ENCODE data around the gene MEX3B. TPM values are rescaled to one million over a fixed set of nuclear protein-coding genes. Genes with fewer than 3 reads are reported as not detected.

The MEX3B gene
- total and polyA plus RNA-seq, 9 of the 15 experiments (the other 6 are each of a cell fraction or from before 2014, with no cell fraction given) = 0.94 to 12.8 (median 3.6) TPM

- Histone ChIP-seq H3K9me3 (replicated peaks; ENCODE audit: control insufficient read depth, insufficient read depth, low read depth, low read length) (no peaks in the 10 kb centered on the region), H3K4me3 (no peak overlapping the region), H2AFZ (ENCODE audit: low read depth, low read length) (no peak overlapping the region), H3K79me2 (ENCODE audit: control insufficient read depth, insufficient read depth, low read length) (no peaks in the 10 kb centered on the region), H3K27me3 (ENCODE audit: control insufficient read depth in 2 of 2, insufficient read depth in 2 of 2, low read length in 2 of 2) (peaks cover 6 to 7% of the 10 kb centered on the region in 2 experiments; a peak in 3 of 5 replicates), H3K27ac (ENCODE audit: extremely low read depth, low read depth, low read length) (no peak overlapping the region), H3K4me1 (replicated peaks in 1 of 2; ENCODE audit: control insufficient read depth in 2 of 2, insufficient read depth in 2 of 2, low read length in 2 of 2) (peaks cover 3 to 7% of the 10 kb centered on the region in 2 experiments; a peak in 4 of 5 replicates), H3K9me1 (ENCODE audit: control insufficient read depth, insufficient read depth, low read length) (no peaks in the 10 kb centered on the region), H4K20me1 (replicated peaks; ENCODE audit: control insufficient read depth, insufficient read depth, low read length) (no peaks in the 10 kb centered on the region), H3K4me2 (ENCODE audit: insufficient read depth, low read length) (no peak overlapping the region), H3K36me3 (ENCODE audit: control insufficient read depth, insufficient read depth, low read length) (no peaks in the 10 kb centered on the region), H3K9ac (ENCODE audit: insufficient read depth in 1 of 2, low read depth in 2 of 2, low read length in 2 of 2) (no peak overlapping the region)
- CTCF ChIA-PET (ENCODE audit: low intra/inter-chr PET ratio) = no interaction called here
- POLR2A ChIA-PET = interaction anchor here (0.9 to 1.7 kb wide), 3 partner anchors 8 to 20 kb away, joined by 3 to 6 read pairs (median 3); no protein-coding TSS in a partner anchor
- no TSS peak for BruUV-seq (replicated peaks)
- ATAC-seq = no peak
- intact Hi-C loops (cut with micrococcal nuclease) = no loop called here
- 8% methylated on average over 6 of the region's 6 CpGs for WGBS (ENCODE audit: insufficient coverage, low coverage, missing lambda C conversion rate)
- no peak for TF ChIP-seq HDAC1 (IDR thresholded peaks at IDR 0.05)
- TF ChIP-seq ZNF121 (CRISPR knock-in tag; conservative IDR thresholded peaks at IDR 0.05) = peak; percentile 61; the same call in 1 of the 2 replicates
- in situ Hi-C loops (cut with MboI) = no loop called here
- DNase-seq (ENCODE audit: extremely low read depth in 1 of 4, low spot score in 3 of 4) = no peak
- no peak for FAIRE-seq
Observed at GRCh38 chr15:82080774-82081173, 35.0 kb upstream of the MEX3B start.

- peaks cover 8 to 14% of the 10 kb centered on the region in 2 experiments; a peak in 4 of 5 replicates for H3K4me1 ChIP-seq (replicated peaks in 1 of 2; ENCODE audit: control insufficient read depth in 2 of 2, insufficient read depth in 2 of 2, low read length in 2 of 2)
- ChIA-PET CTCF (ENCODE audit: low intra/inter-chr PET ratio) (no interaction called here), POLR2A (interaction anchor here (0.6 to 2.0 kb wide), 4 partner anchors 10 to 51 kb away, joined by 3 to 9 read pairs (median 4); no protein-coding TSS in a partner anchor)
- no peaks in the 10 kb centered on the region for H4K20me1 ChIP-seq (replicated peaks; ENCODE audit: control insufficient read depth, insufficient read depth, low read length)
- no peaks in the 10 kb centered on the region for H3K36me3 ChIP-seq (ENCODE audit: control insufficient read depth, insufficient read depth, low read length)
- no peak overlapping the region for H2AFZ ChIP-seq (ENCODE audit: low read depth, low read length)
- FAIRE-seq = no peak
- H3K9ac ChIP-seq (ENCODE audit: insufficient read depth in 1 of 2, low read depth in 2 of 2, low read length in 2 of 2) = no peak overlapping the region
- in situ Hi-C loops (cut with MboI) (no loop called here), intact Hi-C loops (cut with micrococcal nuclease) (no loop called here)
- H3K79me2 ChIP-seq (ENCODE audit: control insufficient read depth, insufficient read depth, low read length) = no peaks in the 10 kb centered on the region
- H3K4me2 ChIP-seq (ENCODE audit: insufficient read depth, low read length) = no peak overlapping the region
- no TSS peak for BruUV-seq (replicated peaks)
- H3K9me1 ChIP-seq (ENCODE audit: control insufficient read depth, insufficient read depth, low read length) = no peaks in the 10 kb centered on the region
- 3% methylated on average over 5 of the region's 5 CpGs for WGBS (ENCODE audit: insufficient coverage, low coverage, missing lambda C conversion rate)
- H3K4me3 ChIP-seq = no peak overlapping the region
- H3K27ac ChIP-seq (ENCODE audit: extremely low read depth, low read depth, low read length) = no peak overlapping the region
- H3K9me3 ChIP-seq (replicated peaks; ENCODE audit: control insufficient read depth, insufficient read depth, low read depth, low read length) = no peaks in the 10 kb centered on the region
- TF ChIP-seq HMBOX1 (IDR thresholded peaks at IDR 0.05) (no peak), KLF16 (IDR thresholded peaks at IDR 0.05) (no peak), ZEB2 (IDR thresholded peaks at IDR 0.05) (no peak), TAF7 (tag; IDR thresholded peaks at IDR 0.05) (no peak), ZNF316 (IDR thresholded peaks at IDR 0.05) (peak; percentile 44), SIN3B (IDR thresholded peaks at IDR 0.05; ENCODE audit: low read depth) (no peak), TCF7L2 (IDR thresholded peaks at IDR 0.05; ENCODE audit: low read depth, low read length) (no peak)
- no peak for DNase-seq (ENCODE audit: extremely low read depth in 1 of 4, low spot score in 3 of 4)
- ATAC-seq = no peak
- peaks cover 6 to 7% of the 10 kb centered on the region in 2 experiments; a peak in 3 of 5 replicates for H3K27me3 ChIP-seq (ENCODE audit: control insufficient read depth in 2 of 2, insufficient read depth in 2 of 2, low read length in 2 of 2)
Observed at GRCh38 chr15:82079736-82080135, 33.9 kb upstream of the MEX3B start.
